PC-9 (cell line): ENCODE results near the gene CENPP. TPM values are rescaled to one million over a fixed set of nuclear protein-coding genes. Genes with fewer than 3 reads are reported as not detected.

Experiments
- BruUV-seq: library from RNA; stranded (reverse); fragments of 400-500 nt; replicated peaks from 2 replicates; lab custom pipeline; 2021; lab: Mats Ljungman, UMichigan
- CTCF ChIA-PET: fragments of 300-600 bp; sonication (Branson Sonifier 250); formaldehyde crosslinking; loops from one replicate; lab custom pipeline; 2022; ENCODE audit warnings: antibody characterized with exemption; lab: Charles Lee
- POLR2A ChIA-PET: fragments of 300-600 bp; sonication (Branson Sonifier 250); formaldehyde crosslinking; loops from one replicate; lab custom pipeline; 2022; ENCODE audit warnings: antibody characterized with exemption; ENCODE audit not compliant: unreplicated experiment; lab: Charles Lee
- DNase-seq, 2 experiments: peaks; one replicate each; pipeline versions ENCODE4 v3.0.0 to v3.0.0-alpha.2; 2015 to 2022; ENCODE audit warnings: mixed read lengths in 1 of 2
- H2AFZ ChIP-seq: fragments of 200-600 bp; sonication (generic); 2 replicates; pipeline ENCODE4 v1.8.1; 2017; ENCODE audit warnings: antibody characterized with exemption
- H3F3A ChIP-seq: fragments of 200-600 bp; sonication (generic); 2 replicates; pipeline ENCODE4 v1.8.1; 2017; ENCODE audit warnings: antibody characterized with exemption, mild to moderate bottlenecking, low read depth; ENCODE audit not compliant: insufficient read depth
- H3K27ac ChIP-seq: fragments of 200-600 bp; sonication (generic); 2 replicates; pipeline ENCODE4 v1.6.1; 2016; ENCODE audit warnings: mixed run types
- H3K27me3 ChIP-seq: fragments of 200-600 bp; sonication (generic); 2 replicates; pipeline ENCODE4 v1.6.1; 2016; ENCODE audit warnings: low read depth, mixed run types; ENCODE audit not compliant: insufficient read depth
- H3K36me3 ChIP-seq: fragments of 200-600 bp; sonication (generic); 2 replicates; pipeline ENCODE4 v1.6.1; 2016; ENCODE audit warnings: low read depth, mixed run types
- H3K4me1 ChIP-seq: fragments of 200-600 bp; sonication (generic); replicated peaks from 2 replicates; pipeline ENCODE4 v1.6.1; 2016; ENCODE audit warnings: mixed run types; ENCODE audit not compliant: insufficient read depth
- H3K4me2 ChIP-seq: fragments of 200-600 bp; sonication (generic); 2 replicates; pipeline ENCODE4 v1.6.1; 2017; ENCODE audit warnings: mixed run types
- H3K4me3 ChIP-seq: fragments of 200-600 bp; sonication (generic); 2 replicates; pipeline ENCODE4 v1.6.1; 2016; ENCODE audit warnings: mixed run types
- H3K79me2 ChIP-seq: fragments of 200-600 bp; sonication (generic); 2 replicates; pipeline ENCODE4 v1.6.1; 2017; ENCODE audit warnings: low read depth, mixed run types
- H3K9me2 ChIP-seq: fragments of 200-600 bp; sonication (generic); 2 replicates; pipeline ENCODE4 v1.8.1; 2017; ENCODE audit warnings: mild to moderate bottlenecking; ENCODE audit not compliant: insufficient read depth
- H3K9me3 ChIP-seq: fragments of 200-600 bp; sonication (generic); 2 replicates; pipeline ENCODE4 v1.8.1; 2016; ENCODE audit warnings: low read depth; ENCODE audit not compliant: insufficient read depth
- H4K20me1 ChIP-seq: fragments of 200-600 bp; sonication (generic); 2 replicates; pipeline ENCODE4 v1.8.1; 2017; ENCODE audit not compliant: insufficient read depth
- CTCF ChIP-seq: fragments of 200-600 bp; sonication (generic); conservative IDR thresholded peaks from 2 replicates; pipeline ENCODE4 v1.6.1; 2017; ENCODE audit warnings: mixed run types, antibody characterized with exemption, mild to moderate bottlenecking, moderate library complexity
- EZH2 ChIP-seq: fragments of 200-600 bp; sonication (generic); IDR thresholded peaks from 2 replicates; pipeline ENCODE4 v1.8.0; 2017; ENCODE audit warnings: antibody characterized with exemption, low read depth
- intact Hi-C: fragments of 100-400 bp; cut with micrococcal nuclease; formaldehyde crosslinking; loops from one replicate; pipeline ENCODE4 v1.10.0; 2022; ENCODE audit not compliant: unreplicated experiment
- total RNA-seq: library from RNA; stranded (reverse); gene quantifications from 2 replicates; pipeline ENCODE4 v1.2.3, GENCODE V29; 2021

CENPP gene
- total RNA-seq, 1 experiment from 2014 or later, result 10.0 TPM

GRCh38 chr9:92605224-92605623 is 279.5 kb downstream of the CENPP start:
- DNase-seq, result no peak
- Histone ChIP-seq H3K4me3 (no peak overlapping the region), H3K27ac (no peak overlapping the region), H3K27me3 (no peaks in the 10 kb centered on the region), H3K36me3 (no peaks in the 10 kb centered on the region), H3K9me2 (no peaks in the 10 kb centered on the region), H4K20me1 (no peaks in the 10 kb centered on the region), H3K4me2 (no peak overlapping the region), H3K4me1 (no peaks in the 10 kb centered on the region), H3K79me2 (no peaks in the 10 kb centered on the region), H3F3A (no peaks in the 10 kb centered on the region; the same call in 1 of the 2 replicates), H2AFZ (no peak overlapping the region), H3K9me3 (no peaks in the 10 kb centered on the region; the same call in 1 of the 2 replicates)
- no TSS peak for BruUV-seq
- POLR2A ChIA-PET, result interaction anchor here (1.0 kb wide), 1 partner anchor 204 kb away, joined by 5 read pairs; no protein-coding TSS in a partner anchor
- intact Hi-C loops, result no loop called here
- TF ChIP-seq CTCF (no peak), EZH2 (no peak)
- CTCF ChIA-PET, result no interaction called here

- Histone ChIP-seq H3K9me3 (no peaks in the 10 kb centered on the region; the same call in 1 of the 2 replicates), H3K79me2 (no peaks in the 10 kb centered on the region), H2AFZ (no peak overlapping the region), H3K4me3 (no peak overlapping the region), H3K4me2 (no peak overlapping the region), H3F3A (no peaks in the 10 kb centered on the region; the same call in 1 of the 2 replicates), H3K27ac (no peak overlapping the region), H3K27me3 (no peaks in the 10 kb centered on the region), H3K4me1 (no peaks in the 10 kb centered on the region), H3K36me3 (no peaks in the 10 kb centered on the region; the same call in 1 of the 2 replicates), H3K9me2 (no peaks in the 10 kb centered on the region), H4K20me1 (no peaks in the 10 kb centered on the region)
- CTCF ChIA-PET, result no interaction called here
- BruUV-seq, result no TSS peak
- intact Hi-C loops, result no loop called here
- DNase-seq, result no peak
- POLR2A ChIA-PET, result no interaction called here
- TF ChIP-seq CTCF, result no peak
- TF ChIP-seq EZH2, result no peak
Measured at GRCh38 chr9:92607088-92607487, 281.3 kb downstream of the CENPP start.

GRCh38 chr9:92607773-92608172 is 282.0 kb downstream of the CENPP start:
- ChIA-PET POLR2A (no interaction called here), CTCF (no interaction called here)
- BruUV-seq, result no TSS peak
- Histone ChIP-seq H3K4me1 (no peaks in the 10 kb centered on the region), H3K36me3 (no peaks in the 10 kb centered on the region; the same call in 1 of the 2 replicates), H3K4me3 (no peak overlapping the region), H2AFZ (no peak overlapping the region), H3K27me3 (no peaks in the 10 kb centered on the region), H4K20me1 (no peaks in the 10 kb centered on the region), H3K9me2 (no peaks in the 10 kb centered on the region), H3K27ac (no peak overlapping the region), H3K79me2 (no peaks in the 10 kb centered on the region), H3F3A (no peaks in the 10 kb centered on the region; the same call in 1 of the 2 replicates), H3K9me3 (no peaks in the 10 kb centered on the region; the same call in 1 of the 2 replicates), H3K4me2 (no peak overlapping the region)
- no peak for DNase-seq
- TF ChIP-seq CTCF (no peak), EZH2 (no peak)
- intact Hi-C loops, result no loop called here
